NB4 (cell line): ENCODE results near the gene LRIG3.

Experiments used
- MYC ChIP-seq: IDR thresholded peaks from 2 replicates; pipeline ENCODE4 v1.6.1; 2011; ENCODE audit warnings: low read depth, low read length
- POLR2A ChIP-seq: IDR thresholded peaks from 2 replicates; pipeline ENCODE4 v1.6.1; 2011; ENCODE audit warnings: mild to moderate bottlenecking; ENCODE audit not compliant: insufficient read length; ENCODE audit errors: extremely low read depth
- TF ChIP-seq, protein P1 (sequence below): IDR thresholded peaks from one replicate; pipeline ENCODE4 v1.5.1; 2012; ENCODE audit warnings: low read depth, low read length

DNA sequence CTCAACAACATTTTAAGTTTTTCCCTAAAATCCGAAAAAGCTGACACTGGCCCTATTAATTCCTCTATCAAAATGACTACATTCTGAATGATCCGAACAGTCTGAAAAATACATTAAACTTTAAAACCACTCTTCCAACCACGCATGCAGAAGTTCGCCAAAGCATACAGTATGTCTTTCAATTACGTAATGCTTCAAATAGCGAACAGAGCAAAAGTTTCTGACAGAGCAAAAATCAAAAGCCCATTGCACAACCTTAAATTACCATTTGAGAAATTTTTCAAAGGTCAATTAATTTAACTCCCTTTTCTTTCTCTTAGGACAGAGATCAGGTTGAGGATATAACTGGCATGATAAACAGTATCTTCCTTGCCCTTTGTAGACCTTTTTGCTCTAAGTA, 33.2 kb downstream of the LRIG3 start:
- TF ChIP-seq POLR2A (no peak), MYC (no peak)
- TF ChIP-seq, protein P1, sequence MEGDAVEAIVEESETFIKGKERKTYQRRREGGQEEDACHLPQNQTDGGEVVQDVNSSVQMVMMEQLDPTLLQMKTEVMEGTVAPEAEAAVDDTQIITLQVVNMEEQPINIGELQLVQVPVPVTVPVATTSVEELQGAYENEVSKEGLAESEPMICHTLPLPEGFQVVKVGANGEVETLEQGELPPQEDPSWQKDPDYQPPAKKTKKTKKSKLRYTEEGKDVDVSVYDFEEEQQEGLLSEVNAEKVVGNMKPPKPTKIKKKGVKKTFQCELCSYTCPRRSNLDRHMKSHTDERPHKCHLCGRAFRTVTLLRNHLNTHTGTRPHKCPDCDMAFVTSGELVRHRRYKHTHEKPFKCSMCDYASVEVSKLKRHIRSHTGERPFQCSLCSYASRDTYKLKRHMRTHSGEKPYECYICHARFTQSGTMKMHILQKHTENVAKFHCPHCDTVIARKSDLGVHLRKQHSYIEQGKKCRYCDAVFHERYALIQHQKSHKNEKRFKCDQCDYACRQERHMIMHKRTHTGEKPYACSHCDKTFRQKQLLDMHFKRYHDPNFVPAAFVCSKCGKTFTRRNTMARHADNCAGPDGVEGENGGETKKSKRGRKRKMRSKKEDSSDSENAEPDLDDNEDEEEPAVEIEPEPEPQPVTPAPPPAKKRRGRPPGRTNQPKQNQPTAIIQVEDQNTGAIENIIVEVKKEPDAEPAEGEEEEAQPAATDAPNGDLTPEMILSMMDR, result no peak
